NCI-H1694 (cell line): ENCODE results near the gene HSPG2.
"Not testable (repeated sequence)": the region's sequence is repeated elsewhere in the genome, so short reads cannot be mapped to it uniquely, and the experiment has no call there.

Experiments
- DNase-seq: peaks from one replicate; lab custom pipeline; 2025; lab: John Stamatoyannopoulos, UW

The HSPG2 gene

DNA sequence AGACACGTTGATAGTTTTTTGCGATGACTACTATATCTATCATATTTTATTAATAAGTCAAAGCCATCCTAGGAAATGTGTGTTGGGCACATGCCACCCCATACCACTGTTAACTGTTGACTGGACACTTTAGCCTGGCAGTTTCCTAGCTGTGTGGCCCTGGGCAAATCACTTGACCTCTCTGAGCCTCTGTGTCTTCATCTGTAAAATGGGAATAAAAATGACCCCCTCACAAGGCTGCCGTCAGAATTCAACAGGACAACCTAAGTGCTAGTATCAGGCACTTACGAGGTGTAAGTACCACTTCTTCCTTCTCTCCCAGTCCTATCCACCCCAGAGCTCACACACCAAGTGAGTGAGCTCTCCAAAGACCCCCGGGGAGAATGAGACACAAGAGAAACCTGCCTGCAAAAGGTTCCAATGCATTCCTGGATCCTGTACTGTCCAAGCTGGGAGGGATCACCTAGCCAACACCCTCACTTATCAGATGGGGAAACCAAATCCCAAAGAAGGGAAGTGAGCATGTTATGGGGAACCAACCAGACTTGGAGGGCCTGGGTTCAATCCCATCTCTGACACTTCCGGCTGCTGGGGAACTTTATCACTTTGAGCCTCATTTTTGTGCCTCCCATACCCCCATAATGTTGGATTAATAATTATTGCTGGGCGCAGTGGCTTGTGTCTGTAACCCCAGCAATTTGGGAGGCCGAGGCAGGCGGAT lies 24.9 kb downstream of the HSPG2 start:
- no peak for DNase-seq

DNA sequence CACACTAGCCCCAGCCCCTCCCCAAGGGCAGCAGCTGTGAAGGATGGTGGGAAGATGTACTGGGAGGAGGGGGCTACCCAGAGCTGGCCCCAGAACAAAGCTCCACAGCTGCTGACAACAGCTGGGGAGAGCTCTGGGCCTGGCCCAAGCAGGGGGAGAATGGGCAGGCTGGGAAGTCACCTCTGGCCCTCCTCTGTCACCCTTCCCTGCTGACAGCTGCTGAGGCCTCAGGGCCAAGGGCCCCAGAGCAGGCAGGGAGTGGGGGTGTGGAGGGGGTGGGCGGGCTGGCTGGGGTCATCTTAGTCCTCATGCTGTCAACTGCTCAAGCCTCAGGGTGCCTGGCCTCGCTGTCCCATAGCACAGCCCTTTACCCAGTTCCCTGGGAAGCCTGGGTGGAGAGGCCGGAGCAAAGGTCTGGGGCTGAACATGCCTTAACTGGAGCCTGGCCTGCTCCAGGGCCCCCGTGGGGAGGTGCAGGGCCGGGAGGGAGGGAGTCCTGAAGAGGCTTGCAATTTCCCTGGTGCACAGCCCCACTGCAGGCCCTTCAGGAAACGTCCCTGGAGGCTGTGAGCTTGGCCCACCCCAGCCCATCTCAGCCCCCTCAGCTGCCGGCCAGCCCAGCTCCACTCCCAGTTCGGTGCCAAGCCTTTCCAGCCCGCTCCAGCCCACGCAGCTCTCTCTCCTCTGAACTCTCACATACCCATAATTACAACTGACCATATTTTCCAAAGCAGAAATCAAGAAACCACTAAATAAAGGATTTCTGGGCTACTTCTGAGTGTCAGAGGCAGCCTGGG lies 25.7 kb downstream of the HSPG2 start:
- DNase-seq, result no peak

- no peak for DNase-seq
Observed at GRCh38 chr1:21910558-21911204, 26.4 kb downstream of the HSPG2 start.

DNA sequence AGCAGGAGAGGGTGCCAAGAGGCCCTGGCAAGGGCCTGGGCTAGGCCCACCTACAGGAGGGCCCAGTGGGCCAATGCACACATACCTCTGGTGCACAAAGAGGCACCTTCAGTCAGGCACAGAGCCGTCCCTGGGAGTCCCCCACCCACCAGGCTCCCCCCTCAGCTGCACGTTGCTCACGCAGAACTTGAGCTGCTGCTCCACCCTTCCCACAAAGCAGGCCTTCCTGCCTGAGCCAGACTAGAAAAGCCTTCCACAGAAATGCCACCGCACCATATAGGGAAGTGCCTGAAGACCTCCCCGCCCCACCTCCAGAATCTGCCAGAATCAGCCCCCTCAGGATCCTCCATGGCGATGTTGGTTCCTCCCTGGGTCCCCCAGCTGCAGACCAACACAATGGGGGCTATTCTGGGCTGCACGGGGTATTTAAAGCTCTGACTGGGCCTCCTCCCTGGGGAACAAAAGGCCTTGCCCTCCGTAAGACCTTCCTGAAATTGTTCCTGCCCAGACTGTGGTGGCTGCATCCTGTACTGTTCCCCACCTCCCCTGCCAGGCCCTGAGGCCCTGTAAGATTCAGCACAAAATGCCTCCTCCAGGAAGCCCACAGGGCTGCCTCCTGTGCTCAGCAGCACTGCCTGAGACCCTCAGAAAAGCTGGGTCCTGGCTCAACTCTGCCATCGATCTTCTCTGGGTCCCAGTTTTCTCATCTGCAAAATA lies 27.2 kb downstream of the HSPG2 start:
- no peak for DNase-seq

DNA sequence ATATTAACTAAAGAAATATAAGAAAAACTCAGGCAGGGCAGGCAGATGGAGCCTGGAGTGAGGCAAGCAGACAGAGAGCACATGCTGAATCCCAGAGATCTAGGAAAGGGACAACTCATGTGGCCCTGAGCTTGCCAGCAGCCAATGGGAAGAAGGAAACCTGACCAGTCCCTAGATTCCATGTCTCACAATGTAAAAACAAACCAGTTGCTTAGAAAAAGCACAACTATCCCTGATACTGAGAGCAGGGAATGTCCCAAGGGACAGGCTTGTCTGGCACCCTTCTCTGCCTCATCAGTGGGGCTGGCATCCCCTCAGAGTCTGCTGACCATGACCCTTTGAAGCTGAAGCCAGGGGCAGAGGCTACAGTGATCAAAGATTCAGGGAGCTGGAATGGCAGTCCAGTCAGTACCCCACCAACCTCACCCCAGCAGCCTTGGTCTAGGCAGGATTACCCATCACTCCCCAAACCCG lies 27.8 kb downstream of the HSPG2 start:
- no peak for DNase-seq

DNA sequence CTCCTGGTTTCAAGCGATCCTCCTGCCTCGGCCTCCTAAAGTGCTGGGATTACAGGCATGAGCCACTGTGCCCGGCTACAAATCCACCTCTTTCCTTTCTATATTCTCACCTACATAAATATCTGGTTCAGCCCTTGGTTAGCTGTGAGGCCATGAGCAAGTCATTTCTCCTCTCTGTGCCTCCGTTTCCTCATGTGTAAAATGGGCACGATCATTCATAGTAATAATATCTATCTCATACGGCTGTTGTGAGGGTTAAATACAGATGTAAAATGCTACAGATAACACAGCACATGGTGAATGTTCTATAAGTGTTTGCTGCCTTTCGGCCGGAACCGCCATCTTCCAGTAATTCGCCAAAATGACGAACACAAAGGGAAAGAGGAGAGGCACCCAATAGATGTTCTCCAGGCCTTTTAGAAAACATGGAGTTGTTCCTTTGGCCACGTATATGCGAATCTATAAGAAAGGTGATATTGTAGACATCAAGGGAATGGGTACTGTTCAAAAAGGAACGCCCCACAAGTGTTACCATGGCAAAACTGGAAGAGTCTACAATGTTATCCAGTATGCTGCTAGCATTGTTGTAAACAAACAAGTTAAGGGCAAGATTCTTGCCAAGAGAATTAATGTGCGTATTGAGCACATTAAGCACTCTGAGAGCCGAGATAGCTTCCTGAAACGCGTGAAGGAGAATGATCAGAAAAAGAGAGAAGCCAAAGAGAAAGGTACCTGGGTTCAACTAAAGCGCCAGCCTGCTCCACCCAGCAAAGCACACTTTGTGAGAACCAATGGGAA lies 29.2 kb downstream of the HSPG2 start:
- DNase-seq, result not testable (repeated sequence)

DNA sequence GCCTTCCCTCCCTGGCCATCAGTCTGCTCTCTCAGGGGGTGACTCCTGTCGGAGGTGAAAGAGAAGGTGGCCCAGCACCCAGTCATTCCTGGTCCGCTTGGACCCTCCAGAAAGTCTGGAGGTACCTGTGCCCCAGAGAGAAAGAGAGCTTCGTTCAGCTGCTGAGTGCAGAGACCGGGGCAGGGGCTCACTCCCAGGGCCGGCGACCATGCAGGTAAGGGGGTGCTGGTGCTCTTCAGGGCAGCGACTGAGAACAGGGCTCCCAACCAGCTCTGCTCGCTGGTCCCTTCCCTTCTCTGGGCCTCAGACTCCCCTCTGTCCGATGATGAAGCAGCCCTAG lies 30.1 kb downstream of the HSPG2 start:
- DNase-seq, result no peak

- DNase-seq, result no peak
Observed at GRCh38 chr1:21906173-21907078, 30.7 kb downstream of the HSPG2 start.

DNA sequence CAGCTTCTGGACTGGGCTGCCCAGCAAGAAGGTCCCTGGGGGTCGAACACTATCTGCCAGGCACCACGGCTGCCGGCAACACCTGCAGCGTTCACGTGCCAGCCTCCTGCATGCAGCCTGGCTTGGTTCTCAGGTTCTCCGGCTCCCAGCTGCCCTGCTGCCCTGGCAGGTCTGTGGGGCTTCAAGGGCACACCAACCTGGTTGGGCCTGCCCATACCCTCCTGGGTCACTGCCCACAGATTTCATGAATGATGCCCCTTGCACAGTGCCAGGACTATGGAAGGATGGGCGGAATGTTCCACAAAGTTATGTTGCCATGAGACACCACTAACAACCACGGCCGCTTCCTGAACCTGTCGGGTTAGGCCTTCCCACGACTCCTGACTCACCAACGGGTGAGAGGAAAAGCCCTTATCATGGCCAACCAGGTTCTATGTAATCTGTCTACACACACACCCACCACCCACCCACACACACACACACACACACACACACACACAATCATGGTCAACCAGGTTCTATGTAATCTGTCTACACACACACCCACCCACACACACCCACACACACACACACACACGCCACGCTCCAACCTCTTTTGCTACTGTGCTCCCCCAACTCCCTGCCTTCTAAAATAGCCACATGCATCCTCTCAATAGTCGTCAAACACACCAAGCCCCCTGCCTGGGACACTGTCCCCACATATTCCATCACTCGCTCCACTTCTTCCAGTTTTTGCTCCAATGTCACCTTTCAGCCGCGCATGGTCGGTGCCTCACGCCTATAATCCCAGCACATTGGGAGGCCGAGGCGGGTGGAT lies 32.2 kb downstream of the HSPG2 start:
- no peak for DNase-seq

GRCh38 chr1:21904454-21904703 lies 32.7 kb downstream of the HSPG2 start:
- DNase-seq, result no peak

GRCh38 chr1:21903638-21904453 lies 33.3 kb downstream of the HSPG2 start:
- no peak for DNase-seq

GRCh38 chr1:21902026-21903012 lies 34.8 kb downstream of the HSPG2 start:
- no peak for DNase-seq

DNA sequence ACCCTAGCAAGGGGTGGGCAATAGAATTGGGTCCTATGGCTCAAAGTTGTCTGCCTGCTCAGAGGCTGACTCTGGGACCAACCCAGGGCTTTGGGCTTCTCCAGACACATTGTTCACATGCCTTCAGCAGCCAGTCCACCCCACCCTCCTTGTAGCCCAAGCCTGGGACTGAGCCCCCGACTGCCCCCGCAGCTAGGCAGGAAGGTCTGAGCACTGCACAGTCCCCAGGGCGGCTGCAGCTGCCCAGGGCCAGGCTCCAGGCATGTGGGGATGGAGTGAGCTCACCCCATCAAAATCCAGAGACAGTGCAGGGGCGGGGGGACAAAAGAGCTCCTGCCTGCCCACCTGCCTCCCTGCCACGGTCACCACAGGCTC lies 35.6 kb downstream of the HSPG2 start:
- DNase-seq, result no peak

- DNase-seq, result no peak
Observed at GRCh38 chr1:21900766-21901472, 36.2 kb downstream of the HSPG2 start.

- no peak for DNase-seq
Observed at GRCh38 chr1:21899987-21900386, 37.1 kb downstream of the HSPG2 start.

DNA sequence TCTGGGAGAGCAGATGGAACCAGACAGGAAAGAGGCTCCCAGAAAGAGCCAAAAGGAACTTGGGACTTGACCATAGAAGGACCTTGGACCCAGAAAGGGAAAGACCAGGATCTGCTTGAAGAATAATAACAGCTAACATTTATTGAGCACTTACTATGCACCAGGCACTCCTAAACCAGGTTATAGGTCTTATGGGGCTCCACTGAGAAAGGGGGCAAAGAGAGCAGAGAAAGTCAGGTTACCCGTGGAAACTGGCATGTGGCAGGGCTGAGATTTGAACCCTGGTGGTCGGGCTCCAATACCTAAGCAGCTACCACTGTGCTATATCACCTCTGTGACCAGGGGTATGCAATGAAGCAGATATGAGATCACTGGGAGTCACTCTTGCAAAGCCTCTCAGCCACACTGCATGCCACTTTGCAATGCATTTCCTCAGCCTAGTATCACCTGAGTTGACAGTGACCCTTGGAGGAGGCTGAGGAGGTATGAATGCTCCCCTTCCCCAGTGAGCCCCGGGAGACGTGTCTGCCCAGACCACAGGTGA lies 37.8 kb downstream of the HSPG2 start:
- DNase-seq, result no peak
